Dermis blood vessel endothelial cell (primary cell): ENCODE results near the gene LRRC72. TPM values are rescaled to one million over a fixed set of nuclear protein-coding genes. Genes with fewer than 3 reads are reported as not detected.

Source experiments
- total RNA-seq: library from RNA; depleted of rRNA; stranded (reverse); fragments of >200 nt; gene quantifications from 2 replicates; pipeline ENCODE4 v1.2.3, GENCODE V29; 2014

Gene LRRC72
- total RNA-seq, 1 donor from 2014 or later: not detected

Other genes starting within 250 kb of the LRRC72 start
- gene CRPPA, start 105.3 kb upstream of the LRRC72 start, total RNA-seq: 1.9 and 2.0 TPM in 2 replicates
- 0.05 and 0.17 TPM in 2 replicates for gene SOSTDC1, start 61.1 kb upstream of the LRRC72 start, total RNA-seq
- 14.6 and 16.3 TPM in 2 replicates for gene ANKMY2, start 118.9 kb downstream of the LRRC72 start, total RNA-seq
- 134 and 208 TPM in 2 replicates for gene BZW2, start 119.4 kb downstream of the LRRC72 start, total RNA-seq
- gene TSPAN13, start 226.9 kb downstream of the LRRC72 start, total RNA-seq: 64.4 and 69.8 TPM in 2 replicates